IMR-90 (cell line): ENCODE measurements around the gene GRM6. TPM values are rescaled to one million over a fixed set of nuclear protein-coding genes. Genes with fewer than 3 reads are reported as not detected.

Experiments
- ATAC-seq: fragments of 200-7000 bp; cut with Tn5 transposase; 2 replicates; pipeline ENCODE4 v1.9.1; 2020; ENCODE audit warnings: low read depth, mild to moderate bottlenecking, moderate library complexity
- BruUV-seq: library from RNA; stranded (reverse); fragments of 400-500 nt; replicated peaks from 2 replicates; lab custom pipeline; 2021; lab: Mats Ljungman, UMichigan
- CTCF ChIA-PET: fragments of 300-600 bp; formaldehyde crosslinking; extraction: SDS; loops from one replicate; lab custom pipeline; 2021; ENCODE audit warnings: antibody characterized with exemption; lab: Yijun Ruan, JAX
- POLR2A ChIA-PET: fragments of 300-600 bp; sonication (Branson Sonifier 250); formaldehyde crosslinking; loops from one replicate; lab custom pipeline; 2022; ENCODE audit warnings: antibody characterized with exemption; ENCODE audit not compliant: unreplicated experiment; lab: Charles Lee
- DNase-seq: peaks from one replicate; pipeline ENCODE4 v3.0.0; 2013
- H2AFZ ChIP-seq: replicated peaks from 2 replicates; pipeline ENCODE3; 2013; ENCODE audit warnings: low read length, mild to moderate bottlenecking; ENCODE audit not compliant: poor library complexity
- H2AK5ac ChIP-seq: 2 replicates; pipeline ENCODE4 v1.6.1; 2013; ENCODE audit warnings: low read depth, low read length, inconsistent platforms
- H2AK9ac ChIP-seq: replicated peaks from 2 replicates; pipeline ENCODE3; 2013; ENCODE audit warnings: mild to moderate bottlenecking, low read depth, low read length, moderate library complexity; ENCODE audit not compliant: poor library complexity
- H2BK120ac ChIP-seq: 2 replicates; pipeline ENCODE4 v1.6.1; 2013; ENCODE audit warnings: low read depth, low read length, inconsistent platforms
- H2BK15ac ChIP-seq: 3 replicates; pipeline ENCODE4 v1.6.1; 2013; ENCODE audit warnings: low read depth, low read length, inconsistent platforms
- H2BK20ac ChIP-seq: 2 replicates; pipeline ENCODE4 v1.6.1; 2013; ENCODE audit warnings: low read depth, mild to moderate bottlenecking, inconsistent platforms, low read length, moderate library complexity
- H2BK5ac ChIP-seq: 2 replicates; pipeline ENCODE4 v1.6.1; 2013; ENCODE audit warnings: mild to moderate bottlenecking, low read depth, low read length, inconsistent platforms; ENCODE audit not compliant: poor library complexity, severe bottlenecking
- H3K14ac ChIP-seq: replicated peaks from 2 replicates; pipeline ENCODE4 v1.6.1; 2013; ENCODE audit warnings: low read depth, low read length, inconsistent platforms
- H3K18ac ChIP-seq: 2 replicates; pipeline ENCODE4 v1.6.1; 2013; ENCODE audit warnings: low read depth, low read length, control low read depth
- H3K23ac ChIP-seq: 2 replicates; pipeline ENCODE4 v1.6.1; 2013; ENCODE audit warnings: low read depth, low read length, inconsistent platforms
- H3K27ac ChIP-seq: 2 replicates; pipeline ENCODE4 v1.5.1; 2013; ENCODE audit warnings: mild to moderate bottlenecking, control low read depth, low read length; ENCODE audit not compliant: insufficient read depth
- H3K27me3 ChIP-seq: 2 replicates; pipeline ENCODE4 v1.6.1; 2013; ENCODE audit warnings: low read length; ENCODE audit not compliant: control insufficient read depth, insufficient read depth
- H3K36me3 ChIP-seq: 2 replicates; pipeline ENCODE4 v1.6.1; 2013; ENCODE audit warnings: low read length, mixed read lengths; ENCODE audit not compliant: control insufficient read depth, insufficient read depth
- H3K4ac ChIP-seq: 2 replicates; pipeline ENCODE4 v1.6.1; 2013; ENCODE audit warnings: low read depth, low read length, inconsistent platforms
- H3K4me1 ChIP-seq: 2 replicates; pipeline ENCODE4 v1.6.1; 2013; ENCODE audit warnings: low read length, mixed read lengths; ENCODE audit not compliant: control insufficient read depth, insufficient read depth
- H3K4me2 ChIP-seq: 2 replicates; pipeline ENCODE4 v1.6.1; 2013; ENCODE audit warnings: low read depth, mild to moderate bottlenecking, control low read depth, low read length, moderate library complexity
- H3K4me3 ChIP-seq: 2 replicates; pipeline ENCODE4 v1.5.1; 2013; ENCODE audit warnings: low read depth, mild to moderate bottlenecking, control low read depth, low read length, moderate library complexity; ENCODE audit not compliant: insufficient read depth
- H3K56ac ChIP-seq: 2 replicates; pipeline ENCODE4 v1.6.1; 2013; ENCODE audit warnings: low read length, inconsistent platforms; ENCODE audit not compliant: insufficient read depth; ENCODE audit errors: extremely low read depth
- H3K79me1 ChIP-seq, 2 experiments: 2 replicates each; pipeline ENCODE4 v1.6.1; 2013; ENCODE audit warnings: low read length in 2 of 2, inconsistent platforms in 1 of 2, low read depth in 1 of 2
- H3K9ac ChIP-seq: 2 replicates; pipeline ENCODE4 v1.6.1; 2013; ENCODE audit warnings: low read depth, low read length, control low read depth
- H3K9me1 ChIP-seq: 2 replicates; pipeline ENCODE4 v1.6.1; 2013; ENCODE audit warnings: low read length, inconsistent platforms; ENCODE audit not compliant: insufficient read depth
- H3K9me3 ChIP-seq: 2 replicates; pipeline ENCODE4 v1.6.1; 2013; ENCODE audit warnings: low read length; ENCODE audit not compliant: control insufficient read depth, insufficient read depth
- H4K20me1 ChIP-seq: 2 replicates; pipeline ENCODE4 v1.6.1; 2013; ENCODE audit warnings: low read length, inconsistent platforms; ENCODE audit not compliant: insufficient read depth
- H4K5ac ChIP-seq: 2 replicates; pipeline ENCODE4 v1.6.1; 2013; ENCODE audit warnings: mild to moderate bottlenecking, low read depth, low read length, control low read depth
- H4K8ac ChIP-seq, 2 experiments: 2 replicates each; pipeline ENCODE4 v1.6.1; 2013; ENCODE audit warnings: low read depth in 2 of 2, low read length in 2 of 2, control low read depth in 1 of 2, inconsistent platforms in 1 of 2
- H4K91ac ChIP-seq: 2 replicates; pipeline ENCODE4 v1.6.1; 2013; ENCODE audit warnings: low read depth, low read length, inconsistent platforms; ENCODE audit not compliant: insufficient read depth
- BHLHE40 ChIP-seq: fragments of 150-350 bp; IDR thresholded peaks from 2 replicates; pipeline ENCODE4 v1.6.1; 2016; ENCODE audit warnings: mild to moderate bottlenecking, low read depth, low read length
- CEBPB ChIP-seq: IDR thresholded peaks from 2 replicates; pipeline ENCODE4 v1.6.1; 2012; ENCODE audit warnings: low read depth, low read length, improper control_type of control experiment
- CHD1 ChIP-seq: IDR thresholded peaks from 2 replicates; pipeline ENCODE4 v1.6.1; 2012; ENCODE audit warnings: low read depth, low read length, improper control_type of control experiment
- CTCF ChIP-seq: conservative IDR thresholded peaks from 2 replicates; pipeline ENCODE4 v1.5.1; 2012; ENCODE audit warnings: mild to moderate bottlenecking, low read depth, low read length, improper control_type of control experiment
- ELK1 ChIP-seq: fragments of 150-350 bp; IDR thresholded peaks from 2 replicates; pipeline ENCODE4 v1.6.1; 2016; ENCODE audit warnings: low read depth, mild to moderate bottlenecking, low read length, moderate library complexity, borderline replicate concordance
- FOS ChIP-seq: fragments of 150-350 bp; IDR thresholded peaks from 2 replicates; pipeline ENCODE4 v1.6.1; 2016; ENCODE audit warnings: low read depth, low read length
- MAFK ChIP-seq: IDR thresholded peaks from 2 replicates; pipeline ENCODE4 v1.6.1; 2012; ENCODE audit warnings: low read depth, low read length, improper control_type of control experiment
- MAZ ChIP-seq: IDR thresholded peaks from 2 replicates; pipeline ENCODE4 v1.6.1; 2012; ENCODE audit warnings: low read depth, mild to moderate bottlenecking, low read length, improper control_type of control experiment, moderate library complexity, borderline replicate concordance
- MXI1 ChIP-seq: IDR thresholded peaks from 2 replicates; pipeline ENCODE4 v1.6.1; 2012; ENCODE audit warnings: low read depth, mild to moderate bottlenecking, low read length, moderate library complexity, borderline replicate concordance
- NFE2L2 ChIP-seq: fragments of 150-350 bp; IDR thresholded peaks from 2 replicates; pipeline ENCODE4 v1.6.1; 2016; ENCODE audit warnings: low read depth, mild to moderate bottlenecking, low read length
- POLR2A ChIP-seq: IDR thresholded peaks from 2 replicates; pipeline ENCODE4 v1.6.1; 2012; ENCODE audit warnings: mild to moderate bottlenecking, low read depth, low read length
- RAD21 ChIP-seq: IDR thresholded peaks from 2 replicates; pipeline ENCODE4 v1.6.1; 2012; ENCODE audit warnings: low read length, improper control_type of control experiment
- RCOR1 ChIP-seq: IDR thresholded peaks from 2 replicates; pipeline ENCODE4 v1.6.1; 2012; ENCODE audit warnings: mild to moderate bottlenecking, low read length, improper control_type of control experiment; ENCODE audit not compliant: insufficient replicate concordance
- RFX5 ChIP-seq: IDR thresholded peaks from 2 replicates; pipeline ENCODE4 v1.8.0; 2012; ENCODE audit warnings: low read depth, mild to moderate bottlenecking, low read length, moderate library complexity
- SMC3 ChIP-seq: fragments of 150-350 bp; IDR thresholded peaks from 2 replicates; pipeline ENCODE4 v1.6.1; 2016; ENCODE audit warnings: low read depth, mild to moderate bottlenecking, antibody characterized with exemption, low read length, moderate library complexity
- USF2 ChIP-seq: fragments of 150-350 bp; IDR thresholded peaks from 2 replicates; pipeline ENCODE4 v1.6.1; 2017; ENCODE audit warnings: mild to moderate bottlenecking, antibody characterized with exemption, low read length, low read depth
- WGBS, 2 experiments: methylation state at CpG; one replicate each; pipeline versions ENCODE4 v1.1.5 to v1.1.7; 2013; ENCODE audit warnings: missing lambda C conversion rate in 2 of 2; ENCODE audit not compliant: insufficient read length in 1 of 2; ENCODE audit errors: extremely low coverage in 2 of 2; 5-methylcytosine and 5-hydroxymethylcytosine counted together
- dilution Hi-C: fragments of 300-500 bp; cut with HindIII; formaldehyde crosslinking; loops from one replicate; pipeline ENCODE4 v1.14.3; 2018; ENCODE audit warnings: low sequenced_read_pairs; ENCODE audit not compliant: unreplicated experiment
- in situ Hi-C: fragments of 300-500 bp; cut with MboI; formaldehyde crosslinking; loops from 3 replicates; pipeline ENCODE4 v1.14.3; 2019; ENCODE audit warnings: low sequenced_read_pairs, inconsistent platforms, mixed read lengths
- intact Hi-C: fragments of 100-400 bp; cut with micrococcal nuclease; formaldehyde crosslinking; loops from 2 replicates; pipeline ENCODE4 v1.10.0; 2022
- polyA plus RNA-seq, 3 experiments: library from polyadenylated mRNA; depleted of rRNA; stranded (reverse); fragments of >200 nt; gene quantifications; 2 replicates each; pipeline ENCODE4 v1.2.3, GENCODE V29; 2012; ENCODE audit warnings: low replicate concordance in 1 of 3
- total RNA-seq: library from RNA; depleted of rRNA; stranded (reverse); fragments of >200 nt; gene quantifications from 2 replicates; pipeline ENCODE4 v1.2.3, GENCODE V29; 2012

GRM6 gene
- total and polyA plus RNA-seq, 2 of the 4 experiments (the other 2 are of a cell fraction), result not detected

- Histone ChIP-seq H2BK120ac (no peak overlapping the region), H3K4me1 (no peaks in the 10 kb centered on the region), H3K27ac (no peak overlapping the region), H2AFZ (peak overlapping the region; percentile 21), H3K4me3 (no peak overlapping the region), H3K9ac (no peak overlapping the region), H2AK5ac (no peak overlapping the region), H3K27me3 (no peaks in the 10 kb centered on the region), H4K5ac (no peak overlapping the region), H3K18ac (no peak overlapping the region), H3K56ac (no peak overlapping the region), H3K4ac (no peak overlapping the region), H3K36me3 (no peaks in the 10 kb centered on the region), H4K8ac (no peak overlapping the region), H3K23ac (no peak overlapping the region), H2BK20ac (no peak overlapping the region), H2BK5ac (no peak overlapping the region), H4K91ac (no peak overlapping the region), H3K79me1 (no peaks in the 10 kb centered on the region), H3K14ac (no peak overlapping the region), H3K9me3 (peaks cover 66% of the 10 kb centered on the region), H4K20me1 (no peaks in the 10 kb centered on the region), H2AK9ac (no peak overlapping the region), H3K4me2 (no peak overlapping the region), H2BK15ac (no peak overlapping the region), H3K9me1 (no peaks in the 10 kb centered on the region)
- TF ChIP-seq MAFK (no peak), POLR2A (no peak), RCOR1 (no peak), USF2 (no peak), RFX5 (no peak), MXI1 (no peak), CTCF (no peak), CHD1 (no peak), BHLHE40 (no peak), ELK1 (no peak), NFE2L2 (no peak), RAD21 (no peak), MAZ (no peak), SMC3 (no peak), CEBPB (no peak), FOS (no peak)
- in situ Hi-C loops (no loop called here), dilution Hi-C loops (no loop called here), intact Hi-C loops (no loop called here)
- WGBS, 2 experiments, result 67% methylated on average over 3 of the region's 10 CpGs; no CpG with 5 or more reads in 1 of the 2 experiments
- BruUV-seq, result no TSS peak
- DNase-seq (no peak), ATAC-seq (no peak)
- POLR2A ChIA-PET, result no interaction called here
- CTCF ChIA-PET, result no interaction called here
Observed at GRCh38 chr5:178983728-178984127, 11.4 kb downstream of the GRM6 start.
